Measurements from ENCODE around the gene MPP4.

- TF ChIP-seq, protein P1, sequence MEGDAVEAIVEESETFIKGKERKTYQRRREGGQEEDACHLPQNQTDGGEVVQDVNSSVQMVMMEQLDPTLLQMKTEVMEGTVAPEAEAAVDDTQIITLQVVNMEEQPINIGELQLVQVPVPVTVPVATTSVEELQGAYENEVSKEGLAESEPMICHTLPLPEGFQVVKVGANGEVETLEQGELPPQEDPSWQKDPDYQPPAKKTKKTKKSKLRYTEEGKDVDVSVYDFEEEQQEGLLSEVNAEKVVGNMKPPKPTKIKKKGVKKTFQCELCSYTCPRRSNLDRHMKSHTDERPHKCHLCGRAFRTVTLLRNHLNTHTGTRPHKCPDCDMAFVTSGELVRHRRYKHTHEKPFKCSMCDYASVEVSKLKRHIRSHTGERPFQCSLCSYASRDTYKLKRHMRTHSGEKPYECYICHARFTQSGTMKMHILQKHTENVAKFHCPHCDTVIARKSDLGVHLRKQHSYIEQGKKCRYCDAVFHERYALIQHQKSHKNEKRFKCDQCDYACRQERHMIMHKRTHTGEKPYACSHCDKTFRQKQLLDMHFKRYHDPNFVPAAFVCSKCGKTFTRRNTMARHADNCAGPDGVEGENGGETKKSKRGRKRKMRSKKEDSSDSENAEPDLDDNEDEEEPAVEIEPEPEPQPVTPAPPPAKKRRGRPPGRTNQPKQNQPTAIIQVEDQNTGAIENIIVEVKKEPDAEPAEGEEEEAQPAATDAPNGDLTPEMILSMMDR (IDR thresholded peaks at IDR 0.05), result no peak
- TF ChIP-seq POLR2A (IDR thresholded peaks at IDR 0.05) (no peak), POLR2AphosphoS5 (IDR thresholded peaks at IDR 0.05) (no peak)
Observed at GRCh38 chr2:201656102-201656501, 42.3 kb downstream of the MPP4 start.
